ENCODE results near the gene ABCA1.
"Not testable (repeated sequence)": the region's sequence is repeated elsewhere in the genome, so short reads cannot be mapped to it uniquely, and the experiment has no call there.

Gene ABCA1

DNA sequence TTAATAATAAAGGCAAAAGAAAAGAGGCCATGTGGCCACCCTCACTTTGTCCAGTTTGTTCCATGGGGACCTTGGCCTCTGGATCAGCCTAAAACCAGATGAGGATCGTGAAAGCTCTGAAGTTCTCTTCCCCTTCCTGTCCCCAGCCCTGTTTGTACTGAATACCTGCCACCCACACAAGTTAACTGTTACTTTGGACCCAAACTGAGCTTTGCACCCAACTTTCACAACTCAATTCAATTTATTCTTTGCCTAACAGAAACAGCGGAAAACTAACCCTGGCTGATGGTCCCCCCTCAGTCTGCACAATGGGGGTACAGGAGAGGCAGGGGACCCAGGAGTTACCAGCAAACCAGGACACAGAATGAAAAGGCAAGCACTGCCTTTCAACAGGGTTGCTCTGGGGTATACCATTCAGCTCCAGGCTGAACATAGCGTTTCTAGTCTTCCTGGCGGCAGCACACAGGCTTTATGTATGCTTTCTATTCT lies 28.2 kb downstream of the ABCA1 start:
- Mint-ChIP-seq H3K36me3 (no peaks in the 10 kb centered on the region), H3K9me3 (no peaks in the 10 kb centered on the region), H3K4me3 (no peak overlapping the region), H3K4me1 (peaks cover 11% of the 10 kb centered on the region), H3K27ac (no peak overlapping the region)
- ATAC-seq (no peak), DNase-seq (ENCODE audit: low spot score in 2 of 2) (no peak)

DNA sequence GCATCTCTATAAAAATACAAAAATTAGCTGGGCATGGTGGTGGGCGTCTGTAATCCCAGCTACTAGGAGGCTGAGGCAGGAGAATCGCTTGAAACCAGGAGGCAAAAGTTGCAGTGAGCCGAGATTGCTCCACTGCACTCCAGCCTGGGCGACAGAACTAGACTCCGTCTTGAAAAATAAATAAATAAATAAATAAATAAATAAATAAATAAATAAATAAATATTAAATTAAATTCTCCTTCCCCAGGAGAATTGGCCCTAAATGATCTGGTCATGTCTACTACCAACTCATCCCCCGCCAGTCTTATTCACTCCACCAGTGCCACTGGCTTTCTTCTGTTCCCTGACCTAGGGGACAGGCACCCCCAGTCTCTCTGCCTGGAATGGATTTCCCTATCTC lies 29.6 kb downstream of the ABCA1 start:
- H3K36me3 Mint-ChIP-seq, ATAC-seq: not testable (repeated sequence)
- peaks cover 11% of the 10 kb centered on the region for H3K4me1 Mint-ChIP-seq

GRCh38 chr9:104896131-104896530 lies 31.8 kb downstream of the ABCA1 start:
- H3K9me3 Mint-ChIP-seq, result no peaks in the 10 kb centered on the region

More for the DNA sequence above, 29.6 kb downstream of the ABCA1 start:
- not testable (repeated sequence) for DNase-seq (ENCODE audit: low spot score in 2 of 2); H3K9me3 Mint-ChIP-seq; H3K27ac Mint-ChIP-seq; H3K4me3 Mint-ChIP-seq

DNA sequence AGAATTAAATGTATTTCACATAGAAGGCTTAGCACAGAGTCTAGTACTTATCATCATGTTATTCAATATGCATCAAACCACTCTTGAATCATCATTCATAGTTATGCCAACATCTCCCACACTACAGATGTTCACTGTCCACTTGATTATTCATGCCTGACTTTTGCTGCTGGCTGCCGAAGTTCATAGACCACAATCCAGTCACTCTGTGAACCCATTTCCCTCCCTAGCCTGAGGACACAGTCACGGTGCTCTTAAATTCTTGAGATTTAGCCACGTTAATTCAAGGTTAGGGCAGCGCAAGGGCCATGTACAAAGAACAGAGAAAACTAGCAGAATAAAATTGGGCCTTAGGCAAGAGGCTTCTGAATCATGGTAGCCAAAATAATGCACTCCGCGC lies 32.4 kb downstream of the ABCA1 start:
- H3K36me3 Mint-ChIP-seq, result no peaks in the 10 kb centered on the region
- ATAC-seq, result peak; percentile 28
- DNase-seq (ENCODE audit: low spot score in 2 of 2), result no peak
- H3K27ac Mint-ChIP-seq, result no peak overlapping the region
- peaks cover 3% of the 10 kb centered on the region for H3K4me1 Mint-ChIP-seq
- H3K4me3 Mint-ChIP-seq, result no peak overlapping the region
- H3K9me3 Mint-ChIP-seq, result no peaks in the 10 kb centered on the region

More at GRCh38 chr9:104896131-104896530, 31.8 kb downstream of the ABCA1 start:
- Mint-ChIP-seq H3K4me1 (peaks cover 7% of the 10 kb centered on the region), H3K4me3 (no peak overlapping the region), H3K36me3 (no peaks in the 10 kb centered on the region), H3K27ac (no peak overlapping the region)
- DNase-seq (ENCODE audit: low spot score in 2 of 2) (no peak), ATAC-seq (no peak)

GRCh38 chr9:104892701-104893100 lies 35.3 kb downstream of the ABCA1 start:
- no peaks in the 10 kb centered on the region for H3K9me3 Mint-ChIP-seq
- no peak overlapping the region for H3K4me3 Mint-ChIP-seq
- DNase-seq (ENCODE audit: low spot score in 2 of 2) (no peak), ATAC-seq (no peak)
- H3K27ac Mint-ChIP-seq, result no peak overlapping the region
- peaks cover 5% of the 10 kb centered on the region for H3K36me3 Mint-ChIP-seq
- no peaks in the 10 kb centered on the region for H3K4me1 Mint-ChIP-seq

DNA sequence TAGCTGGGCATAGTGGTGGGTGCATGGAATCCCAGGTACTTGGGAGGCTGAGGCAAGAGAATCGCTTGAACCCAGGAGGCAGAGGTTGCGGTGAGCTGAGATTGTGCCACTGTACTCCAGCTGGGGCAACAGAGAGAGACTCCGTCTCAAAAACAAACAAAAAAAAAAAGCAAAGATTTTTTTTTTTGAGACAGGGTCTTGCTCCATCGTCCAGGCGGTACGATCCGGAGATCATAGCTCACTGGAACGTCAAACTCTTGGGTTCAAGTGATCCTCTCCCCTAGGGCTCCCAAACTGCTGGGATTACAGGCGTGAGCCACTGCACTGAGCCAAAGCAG lies 37.6 kb downstream of the ABCA1 start:
- Mint-ChIP-seq H3K36me3 (peaks cover 13% of the 10 kb centered on the region), H3K9me3 (no peaks in the 10 kb centered on the region), H3K27ac (no peak overlapping the region), H3K4me1 (no peaks in the 10 kb centered on the region), H3K4me3 (no peak overlapping the region)
- no peak for DNase-seq (ENCODE audit: low spot score in 2 of 2)
- no peak for ATAC-seq

- Mint-ChIP-seq H3K9me3 (no peaks in the 10 kb centered on the region), H3K36me3 (peaks cover 13% of the 10 kb centered on the region), H3K4me3 (no peak overlapping the region), H3K27ac (no peak overlapping the region), H3K4me1 (no peaks in the 10 kb centered on the region)
- DNase-seq (ENCODE audit: low spot score in 2 of 2) (no peak), ATAC-seq (no peak)
Measured at GRCh38 chr9:104885818-104886709, 41.9 kb downstream of the ABCA1 start.

DNA sequence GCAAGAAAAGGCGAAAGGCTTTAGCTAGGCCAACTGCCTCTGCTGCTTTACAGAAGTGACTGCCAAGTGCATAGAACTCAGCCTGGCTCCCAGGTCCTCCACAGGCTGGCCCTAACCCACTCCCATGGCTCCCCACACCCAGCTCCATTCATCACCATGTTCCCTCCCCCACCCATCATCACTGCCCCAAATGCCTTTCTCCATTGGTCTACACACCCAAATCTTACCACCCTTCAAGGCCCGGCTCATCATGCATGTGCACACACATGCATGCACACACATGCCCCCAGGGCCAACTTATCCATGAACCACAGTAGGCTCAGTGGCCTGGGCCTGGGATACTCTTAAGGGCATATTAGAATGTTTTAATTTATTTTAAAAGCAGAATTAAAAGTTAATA lies 44.8 kb downstream of the ABCA1 start:
- DNase-seq (ENCODE audit: low spot score in 2 of 2) (no peak), ATAC-seq (no peak)
- Mint-ChIP-seq H3K4me1 (no peaks in the 10 kb centered on the region), H3K4me3 (no peak overlapping the region), H3K36me3 (peaks cover 13% of the 10 kb centered on the region), H3K9me3 (no peaks in the 10 kb centered on the region), H3K27ac (no peak overlapping the region)

DNA sequence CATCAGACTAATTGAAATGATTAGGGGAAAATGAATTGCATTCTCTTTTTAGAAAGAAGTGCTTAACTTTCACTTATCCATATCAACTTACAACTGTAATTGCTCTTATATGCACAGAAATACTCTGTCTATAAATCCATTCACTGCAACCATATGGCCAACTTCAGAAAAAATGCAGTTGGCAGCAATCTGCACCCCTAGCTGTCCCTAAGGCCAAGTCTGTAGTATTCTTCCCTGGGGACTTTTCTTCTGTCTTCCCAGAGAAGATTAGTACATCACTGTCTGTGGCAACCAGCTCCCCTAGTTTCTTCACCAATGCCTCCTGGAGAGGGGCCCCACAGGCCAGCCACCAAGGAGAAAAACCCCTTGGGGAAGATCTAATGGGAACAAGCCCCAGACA lies 45.4 kb downstream of the ABCA1 start:
- no peak overlapping the region for H3K4me3 Mint-ChIP-seq
- ATAC-seq (no peak), DNase-seq (ENCODE audit: low spot score in 2 of 2) (no peak)
- H3K27ac Mint-ChIP-seq, result no peak overlapping the region
- H3K4me1 Mint-ChIP-seq, result no peaks in the 10 kb centered on the region
- peaks cover 7% of the 10 kb centered on the region for H3K36me3 Mint-ChIP-seq
- no peaks in the 10 kb centered on the region for H3K9me3 Mint-ChIP-seq

DNA sequence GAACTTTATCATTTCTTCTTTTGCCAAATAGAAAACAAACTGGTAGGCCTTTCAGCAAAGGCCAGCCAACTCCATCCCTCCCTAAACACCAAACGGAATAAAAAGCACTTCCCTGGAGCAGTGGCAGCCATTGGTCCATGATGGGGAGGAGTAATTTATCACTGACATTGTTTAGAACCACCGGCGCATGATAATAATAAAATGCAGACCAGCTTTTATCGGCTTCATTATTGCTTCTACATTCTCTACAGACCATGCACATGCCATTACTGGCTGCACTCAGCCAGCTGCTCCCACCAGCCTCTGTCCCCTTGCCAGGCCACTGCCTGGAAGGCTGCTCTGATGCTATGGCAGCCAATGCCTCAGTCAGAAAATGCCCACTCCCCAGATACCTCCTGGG lies 45.9 kb downstream of the ABCA1 start:
- Mint-ChIP-seq H3K36me3 (peaks cover 3% of the 10 kb centered on the region), H3K4me1 (no peaks in the 10 kb centered on the region), H3K9me3 (no peaks in the 10 kb centered on the region), H3K27ac (no peak overlapping the region), H3K4me3 (no peak overlapping the region)
- no peak for DNase-seq (ENCODE audit: low spot score in 2 of 2)
- no peak for ATAC-seq

GRCh38 chr9:104879555-104880309 lies 48.2 kb downstream of the ABCA1 start:
- no peak for DNase-seq (ENCODE audit: low spot score in 2 of 2)
- H3K36me3 Mint-ChIP-seq, result no peaks in the 10 kb centered on the region
- H3K9me3 Mint-ChIP-seq, result no peaks in the 10 kb centered on the region
- no peak for ATAC-seq
- no peak overlapping the region for H3K27ac Mint-ChIP-seq
- H3K4me1 Mint-ChIP-seq, result no peaks in the 10 kb centered on the region
- H3K4me3 Mint-ChIP-seq, result no peak overlapping the region

DNA sequence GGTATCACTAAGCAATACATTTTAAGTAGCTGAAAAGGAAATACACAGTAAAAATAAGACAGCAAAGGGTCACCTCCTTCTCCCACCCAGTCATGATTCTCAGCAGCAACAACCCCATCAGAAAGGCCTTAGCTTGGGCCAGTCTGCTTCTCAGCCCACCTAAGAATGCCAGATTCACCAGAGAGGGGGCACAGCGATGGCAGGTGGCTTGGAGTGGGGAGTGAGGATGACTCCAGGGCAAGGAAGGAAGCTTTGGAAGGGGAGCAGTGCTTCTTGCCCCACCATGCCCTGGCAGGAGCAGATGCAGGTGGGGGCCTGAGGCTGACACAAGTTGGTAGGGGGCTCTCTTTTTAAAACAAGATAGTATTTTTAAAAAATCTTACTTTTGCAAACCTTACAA lies 51.4 kb downstream of the ABCA1 start:
- no peaks in the 10 kb centered on the region for H3K9me3 Mint-ChIP-seq
- no peaks in the 10 kb centered on the region for H3K36me3 Mint-ChIP-seq
- DNase-seq (ENCODE audit: low spot score in 2 of 2) (no peak), ATAC-seq (no peak)
- H3K4me3 Mint-ChIP-seq, result no peak overlapping the region
- H3K4me1 Mint-ChIP-seq, result no peaks in the 10 kb centered on the region
- no peak overlapping the region for H3K27ac Mint-ChIP-seq

DNA sequence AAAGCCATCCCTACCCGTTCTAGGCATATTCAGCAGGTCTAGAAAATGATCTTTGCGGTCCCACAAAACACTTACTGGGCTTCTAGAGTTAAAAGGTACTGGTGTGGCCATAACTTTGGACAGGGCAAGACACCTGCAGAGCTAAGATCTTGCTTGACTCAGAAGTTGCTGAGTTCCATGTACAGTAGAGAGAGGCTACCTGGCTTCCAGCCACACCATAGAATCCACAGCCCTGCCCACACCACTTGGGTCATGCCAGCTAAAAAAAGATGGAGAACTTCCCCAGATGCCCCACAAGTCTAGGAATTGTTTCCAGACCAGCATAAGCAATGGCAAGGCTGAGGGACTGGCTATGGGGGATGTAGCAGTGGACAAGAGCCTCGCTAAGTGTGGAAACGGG lies 52.1 kb downstream of the ABCA1 start:
- H3K9me3 Mint-ChIP-seq, result no peaks in the 10 kb centered on the region
- no peaks in the 10 kb centered on the region for H3K36me3 Mint-ChIP-seq
- H3K4me1 Mint-ChIP-seq, result no peaks in the 10 kb centered on the region
- no peak overlapping the region for H3K27ac Mint-ChIP-seq
- no peak for DNase-seq (ENCODE audit: low spot score in 2 of 2)
- H3K4me3 Mint-ChIP-seq, result no peak overlapping the region
- ATAC-seq, result no peak

DNA sequence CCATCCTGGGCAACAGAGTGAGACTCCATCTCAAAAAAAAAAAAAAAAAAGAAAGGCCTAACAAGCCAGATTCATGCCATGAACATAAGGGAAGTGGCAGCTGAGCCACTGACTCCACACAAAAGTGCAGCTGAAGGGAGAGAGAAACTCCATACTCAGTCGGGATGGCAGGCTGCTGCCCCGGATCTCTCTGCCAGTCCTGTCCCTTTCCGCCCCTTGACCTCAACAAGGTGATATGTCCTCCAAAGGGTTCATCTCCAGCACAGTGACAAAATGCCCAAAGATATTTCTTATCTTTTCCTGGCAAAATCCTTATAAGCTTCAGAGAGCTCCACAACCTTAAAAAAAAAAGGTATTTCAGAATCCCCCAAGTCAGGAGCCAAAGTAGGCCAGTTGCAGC lies 52.6 kb downstream of the ABCA1 start:
- Mint-ChIP-seq H3K4me3 (no peak overlapping the region), H3K4me1 (no peaks in the 10 kb centered on the region), H3K27ac (no peak overlapping the region), H3K9me3 (no peaks in the 10 kb centered on the region), H3K36me3 (no peaks in the 10 kb centered on the region)
- DNase-seq (ENCODE audit: low spot score in 2 of 2), result no peak
- no peak for ATAC-seq

DNA sequence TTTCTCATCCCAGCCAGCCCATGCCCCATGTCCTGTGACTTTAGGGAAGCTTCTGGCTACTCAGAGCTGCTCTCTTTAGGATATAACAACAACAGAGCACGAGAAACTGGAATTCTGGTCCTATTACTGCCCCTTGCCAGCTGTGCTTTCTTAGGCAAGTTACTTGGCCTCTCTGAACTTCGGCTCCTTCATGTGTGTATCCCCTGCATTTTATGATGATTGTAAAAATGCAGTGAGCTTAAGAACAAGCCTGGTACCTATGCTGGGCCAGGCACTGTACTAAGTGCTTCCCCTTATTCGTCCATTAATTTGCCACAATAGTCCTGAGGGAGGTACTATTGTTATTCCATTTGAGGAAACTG lies 54.5 kb downstream of the ABCA1 start:
- H3K4me3 Mint-ChIP-seq, result no peak overlapping the region
- H3K4me1 Mint-ChIP-seq, result no peaks in the 10 kb centered on the region
- ATAC-seq (no peak), DNase-seq (ENCODE audit: low spot score in 2 of 2) (no peak)
- no peaks in the 10 kb centered on the region for H3K9me3 Mint-ChIP-seq
- no peak overlapping the region for H3K27ac Mint-ChIP-seq
- H3K36me3 Mint-ChIP-seq, result no peaks in the 10 kb centered on the region

Data from stimulated activated effector memory CD8-positive, alpha-beta T cell treated with anti-CD3 and anti-CD28 coated beads, Interleukin-12 subunit alpha, Interleukin-12 subunit beta, amount 100 ng/mL, for 72 hours (primary cell).